SK-N-SH treated with all-trans-retinoic acid at 6 μM for 48 hours (cell line): ENCODE data around the gene TMEM200A.
A peak's percentile ranks its signal among the peaks of the same experiment; 100 is the strongest.

Source experiments
- ATAC-seq: fragments of 200-7000 bp; cut with Tn5 transposase; 3 replicates; pipeline ENCODE4 v1.9.1; 2020; ENCODE audit warnings: mild to moderate bottlenecking, moderate library complexity
- ARNTL ChIP-seq: fragments of 450-650 bp; formaldehyde crosslinking; IDR thresholded peaks from 2 replicates; pipeline ENCODE4 v1.5.0; 2020; ENCODE audit warnings: low read depth, mild to moderate bottlenecking, moderate library complexity, borderline replicate concordance
- BACH2 ChIP-seq: fragments of 250-450 bp; sonication (Bioruptor Pico); IDR thresholded peaks from 2 replicates; pipeline ENCODE4 v1.9.0; 2021; ENCODE audit warnings: mild to moderate bottlenecking, borderline replicate concordance
- CREB5 ChIP-seq: fragments of 250-450 bp; sonication (Bioruptor Pico); IDR thresholded peaks from 2 replicates; pipeline ENCODE4 v1.5.1; 2020; ENCODE audit warnings: low read depth, mild to moderate bottlenecking, moderate library complexity
- CSDC2 ChIP-seq: fragments of 250-450 bp; sonication (Bioruptor Pico); IDR thresholded peaks from 2 replicates; pipeline ENCODE4 v1.5.0; 2020; ENCODE audit warnings: mild to moderate bottlenecking, moderate library complexity
- CSRNP3 ChIP-seq: fragments of 250-450 bp; sonication (Bioruptor Pico); IDR thresholded peaks from 2 replicates; pipeline ENCODE4 v1.5.1; 2021; ENCODE audit warnings: mild to moderate bottlenecking, moderate library complexity
- ESRRG ChIP-seq: fragments of 250-450 bp; sonication (Bioruptor Pico); IDR thresholded peaks from 2 replicates; pipeline ENCODE4 v1.6.1; 2021; ENCODE audit warnings: mild to moderate bottlenecking
- GLIS3 ChIP-seq: fragments of 250-450 bp; sonication (Bioruptor Pico); IDR thresholded peaks from 2 replicates; pipeline ENCODE4 v1.5.0; 2020; ENCODE audit warnings: mild to moderate bottlenecking, moderate library complexity
- PATZ1 ChIP-seq: fragments of 250-450 bp; sonication (Bioruptor Pico); IDR thresholded peaks from 2 replicates; pipeline ENCODE4 v1.8.0; 2020; ENCODE audit warnings: mild to moderate bottlenecking, moderate library complexity, borderline replicate concordance
- POU6F1 ChIP-seq: fragments of 250-450 bp; sonication (Bioruptor Pico); IDR thresholded peaks from 2 replicates; pipeline ENCODE4 v1.8.0; 2021; ENCODE audit warnings: low read depth, mild to moderate bottlenecking, moderate library complexity, borderline replicate concordance
- PPARA ChIP-seq: fragments of 250-450 bp; sonication (Bioruptor Pico); IDR thresholded peaks from 2 replicates; pipeline ENCODE4 v1.5.0; 2020; ENCODE audit warnings: mild to moderate bottlenecking, borderline replicate concordance
- RARB ChIP-seq: fragments of 250-450 bp; sonication (Bioruptor Pico); IDR thresholded peaks from 2 replicates; pipeline ENCODE4 v1.8.0; 2021; ENCODE audit warnings: mild to moderate bottlenecking, moderate library complexity
- SNAI2 ChIP-seq: fragments of 250-450 bp; sonication (Bioruptor Pico); IDR thresholded peaks from 2 replicates; pipeline ENCODE4 v1.5.0; 2020; ENCODE audit warnings: mild to moderate bottlenecking, moderate library complexity
- TCF4 ChIP-seq: fragments of 250-450 bp; sonication (Bioruptor Pico); IDR thresholded peaks from 2 replicates; pipeline ENCODE4 v1.8.0; 2021; ENCODE audit warnings: mild to moderate bottlenecking, moderate library complexity, borderline replicate concordance
- TOX ChIP-seq: fragments of 250-450 bp; sonication (Bioruptor Pico); IDR thresholded peaks from 2 replicates; pipeline ENCODE4 v1.8.0; 2021; ENCODE audit warnings: mild to moderate bottlenecking, moderate library complexity, borderline replicate concordance
- TSHZ2 ChIP-seq: fragments of 250-450 bp; sonication (Bioruptor Pico); IDR thresholded peaks from 2 replicates; pipeline ENCODE4 v1.5.0; 2020; ENCODE audit warnings: mild to moderate bottlenecking, moderate library complexity
- ZC3H10 ChIP-seq: fragments of 250-450 bp; sonication (Bioruptor Pico); IDR thresholded peaks from 2 replicates; pipeline ENCODE4 v1.5.1; 2021; ENCODE audit warnings: mild to moderate bottlenecking, moderate library complexity
- ZFP3 ChIP-seq: fragments of 250-450 bp; sonication (Bioruptor Pico); IDR thresholded peaks from 2 replicates; pipeline ENCODE4 v1.5.0; 2020; ENCODE audit warnings: mild to moderate bottlenecking, moderate library complexity
- ZFP30 ChIP-seq: fragments of 450-650 bp; formaldehyde crosslinking; IDR thresholded peaks from 2 replicates; pipeline ENCODE4 v1.5.0; 2022; ENCODE audit warnings: mild to moderate bottlenecking, moderate library complexity
- ZNF565 ChIP-seq: fragments of 450-650 bp; formaldehyde crosslinking; conservative IDR thresholded peaks from 2 replicates; pipeline ENCODE4 v1.5.0; 2020; ENCODE audit warnings: low read depth, mild to moderate bottlenecking, moderate library complexity

Gene TMEM200A

GRCh38 chr6:130423044-130423443 is 57.2 kb downstream of the TMEM200A start:
- no peak for ATAC-seq
- TF ChIP-seq RARB (CRISPR knock-in tag) (no peak), GLIS3 (CRISPR knock-in tag) (no peak), CSDC2 (no peak), ZFP30 (no peak), ESRRG (CRISPR knock-in tag) (no peak), CREB5 (CRISPR knock-in tag) (no peak), POU6F1 (CRISPR knock-in tag) (no peak), CSRNP3 (CRISPR knock-in tag) (no peak), ZC3H10 (CRISPR knock-in tag) (no peak), TSHZ2 (no peak), ZFP3 (CRISPR knock-in tag) (no peak)
- TF ChIP-seq, all 23 proteins: peak for 0

GRCh38 chr6:130424710-130425109 is 58.9 kb downstream of the TMEM200A start:
- peak; percentile 16; the same call in 1 of the 3 replicates for ATAC-seq
- TF ChIP-seq ZFP30 = no peak
- TF ChIP-seq RARB (CRISPR knock-in tag) = no peak

GRCh38 chr6:130425537-130425936 is 59.7 kb downstream of the TMEM200A start:
- TF ChIP-seq ARNTL (CRISPR knock-in tag) = no peak
- ATAC-seq = peak; percentile 54

GRCh38 chr6:130426066-130426721 is 60.4 kb downstream of the TMEM200A start:
- TF ChIP-seq TCF4 (no peak), ESRRG (CRISPR knock-in tag) (no peak), BACH2 (CRISPR knock-in tag) (no peak), TSHZ2 (no peak), TOX (CRISPR knock-in tag) (no peak), CSDC2 (no peak), ZNF565 (CRISPR knock-in tag) (no peak), ARNTL (CRISPR knock-in tag) (no peak), RARB (CRISPR knock-in tag) (no peak), SNAI2 (CRISPR knock-in tag) (no peak), PPARA (CRISPR knock-in tag) (no peak), CSRNP3 (CRISPR knock-in tag) (no peak), PATZ1 (CRISPR knock-in tag) (no peak)
- TF ChIP-seq, all 23 proteins: peak for 0
- ATAC-seq = peak; percentile 84
